CD4-positive, CD25-positive, alpha-beta regulatory T cell (primary cell): ENCODE results near the gene ZNF408. TPM values are rescaled to one million over a fixed set of nuclear protein-coding genes. Genes with fewer than 3 reads are reported as not detected.

Source experiments
- ATAC-seq, 2 donors: fragments of 150-1000 bp; cut with Tn5 transposase; one replicate each; pipeline ENCODE4 v1.10.0; 2021; ENCODE audit warnings: low read depth in 2 of 2, moderate number of reproducible peaks in 2 of 2, moderate library complexity in 1 of 2
- DNase-seq, 3 donors: peaks; one replicate each; pipeline versions ENCODE4 v3.0.0 to v3.0.0-alpha.2; 2012 to 2022; ENCODE audit warnings: mixed read lengths in 1 of 3
- H3K27ac ChIP-seq: one replicate; pipeline ENCODE4 v1.7.0; 2013; ENCODE audit warnings: mild to moderate bottlenecking, low read length; ENCODE audit not compliant: insufficient read depth, poor library complexity, severe bottlenecking
- H3K27me3 ChIP-seq: one replicate; pipeline ENCODE4 v1.7.0; 2013; ENCODE audit warnings: low read length; ENCODE audit not compliant: control insufficient read depth, insufficient read depth
- H3K36me3 ChIP-seq: one replicate; pipeline ENCODE4 v1.7.0; 2013; ENCODE audit warnings: mild to moderate bottlenecking, low read length, moderate library complexity; ENCODE audit not compliant: control insufficient read depth, insufficient read depth
- H3K4me1 ChIP-seq: 2 replicates; pipeline ENCODE4 v1.7.0; 2013; ENCODE audit warnings: mild to moderate bottlenecking, low read length; ENCODE audit not compliant: insufficient read depth, control insufficient read depth, poor library complexity, severe bottlenecking
- H3K4me3 ChIP-seq: one replicate; pipeline ENCODE4 v1.7.0; 2013; ENCODE audit warnings: low read depth, mild to moderate bottlenecking, low read length, moderate library complexity
- H3K9me3 ChIP-seq, 2 experiments: 1 replicate in 1 of 2; 2 replicates in 1 of 2; pipeline ENCODE4 v1.7.0; 2013; ENCODE audit warnings: low read length in 2 of 2, mild to moderate bottlenecking in 1 of 2, moderate library complexity in 1 of 2; ENCODE audit not compliant: control insufficient read depth in 2 of 2
- H3K27ac Mint-ChIP-seq, 3 donors: one replicate each; pipeline ENCODE4 v1.8.0; 2020 to 2022; ENCODE audit warnings: mild to moderate bottlenecking in 3 of 3, mixed read lengths in 3 of 3, moderate library complexity in 2 of 3
- H3K27me3 Mint-ChIP-seq: one replicate; pipeline ENCODE4 v1.8.0; 2022; ENCODE audit warnings: mild to moderate bottlenecking, mixed read lengths
- H3K36me3 Mint-ChIP-seq: one replicate; pipeline ENCODE4 v1.8.0; 2020; ENCODE audit warnings: mixed read lengths
- H3K4me1 Mint-ChIP-seq, 4 donors: one replicate each; pipeline ENCODE4 v1.8.0; 2020 to 2022; ENCODE audit warnings: mixed read lengths in 4 of 4, mild to moderate bottlenecking in 1 of 4
- H3K4me3 Mint-ChIP-seq, 4 donors: one replicate each; pipeline ENCODE4 v1.8.0; 2020 to 2022; ENCODE audit warnings: mild to moderate bottlenecking in 4 of 4, mixed read lengths in 4 of 4, moderate library complexity in 3 of 4
- H3K9me3 Mint-ChIP-seq, 7 donors: one replicate each; pipeline ENCODE4 v1.8.0; 2020 to 2022; ENCODE audit warnings: mixed read lengths in 7 of 7, mild to moderate bottlenecking in 3 of 7, moderate library complexity in 2 of 7
- polyA plus RNA-seq, 4 donors: library from polyadenylated mRNA; unstranded; fragments of 300-500 nt; fragmentation: Illumina TruSeq; gene quantifications; one replicate each; pipeline ENCODE4 v1.2.3, GENCODE V29; 2021
- total RNA-seq: library from RNA; stranded (reverse); gene quantifications from one replicate; pipeline ENCODE4 v1.2.3, GENCODE V29; 2022

ZNF408 gene
- total and polyA plus RNA-seq, 5 donors from 2014 or later, result 6.3 to 12.9 (median 8.4) TPM

DNA sequence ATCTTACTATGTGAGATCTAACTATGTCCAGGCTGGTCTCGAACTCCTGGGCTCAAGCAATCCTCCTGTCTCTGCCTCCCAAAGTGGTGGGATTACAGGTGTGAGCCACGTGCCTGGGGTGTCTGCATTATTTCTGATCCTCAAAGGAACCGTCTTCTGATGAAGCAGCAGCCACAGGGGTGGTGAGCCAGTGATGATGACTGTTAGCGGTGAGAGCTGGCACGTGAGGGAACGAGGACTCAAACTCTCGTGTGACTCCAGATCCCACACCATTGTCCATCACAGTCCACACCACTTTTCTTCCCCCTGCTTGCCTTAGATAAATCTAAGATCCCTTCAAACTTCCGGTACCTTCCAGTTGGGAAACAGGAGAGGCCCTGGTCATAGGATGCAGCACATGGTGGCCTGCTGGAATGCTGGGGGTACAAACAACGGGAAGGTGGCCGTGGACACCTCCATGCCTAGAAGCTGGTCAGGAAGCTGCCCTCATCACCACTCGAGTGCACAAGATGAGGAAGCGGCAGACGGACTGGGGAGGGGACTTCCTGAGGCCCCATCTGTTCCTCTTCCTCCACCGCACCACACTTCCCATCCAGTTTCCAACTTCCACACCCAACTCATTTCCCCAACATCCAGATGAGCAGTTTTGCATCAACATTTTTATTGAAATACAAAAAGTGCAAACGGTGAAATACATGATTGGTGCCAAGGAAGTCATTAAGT, 24.2 kb upstream of the ZNF408 start:
- Mint-ChIP-seq H3K27ac (peak overlapping the region; percentile 14 to 84 (median 82)), H3K27me3 (no peaks in the 10 kb centered on the region), H3K4me3 (peak overlapping the region in 1 of 4 donors; percentile 31), H3K9me3 (peaks cover 0 to 2% (median 0%) of the 10 kb centered on the region in 7 donors), H3K4me1 (peaks cover 11 to 46% (median 23%) of the 10 kb centered on the region in 4 donors), H3K36me3 (peaks cover 33% of the 10 kb centered on the region)
- Histone ChIP-seq H3K27ac (no peak overlapping the region), H3K4me1 (peaks cover 38% of the 10 kb centered on the region), H3K36me3 (peaks cover 71% of the 10 kb centered on the region), H3K4me3 (no peak overlapping the region), H3K27me3 (no peaks in the 10 kb centered on the region), H3K9me3 (no peaks in the 10 kb centered on the region)
- ATAC-seq (no peak), DNase-seq (no peak)

DNA sequence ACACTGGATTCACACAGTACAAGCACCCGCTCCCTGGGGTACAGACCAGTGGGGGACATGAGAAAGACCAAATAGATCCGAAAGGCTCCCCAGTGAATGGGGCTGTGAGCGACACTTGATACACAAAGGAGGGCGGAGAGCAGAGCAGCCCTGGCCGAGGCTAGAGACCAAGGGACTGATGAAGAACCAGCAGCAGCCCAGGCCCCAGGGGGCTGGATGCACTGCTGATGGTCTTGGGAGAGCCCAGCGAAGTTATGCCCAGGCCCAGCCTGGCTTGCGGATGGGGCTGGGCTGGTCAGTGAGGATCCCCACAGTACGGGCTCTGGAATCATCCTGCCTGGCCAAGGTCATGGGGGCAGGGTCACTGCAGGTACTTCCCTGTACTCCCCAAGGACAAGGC, 23.7 kb upstream of the ZNF408 start:
- no peaks in the 10 kb centered on the region for H3K9me3 ChIP-seq
- no peaks in the 10 kb centered on the region for H3K27me3 Mint-ChIP-seq
- no peak overlapping the region for H3K4me3 ChIP-seq
- H3K27ac Mint-ChIP-seq, result peak overlapping the region in 2 of 3 donors; percentile 82 to 84
- H3K9me3 Mint-ChIP-seq, result peaks cover 0 to 2% (median 0%) of the 10 kb centered on the region in 7 donors
- H3K4me3 Mint-ChIP-seq, result peak overlapping the region in 2 of 4 donors; percentile 31 to 57
- H3K27ac ChIP-seq, result no peak overlapping the region
- H3K27me3 ChIP-seq, result no peaks in the 10 kb centered on the region
- peaks cover 11 to 40% (median 18%) of the 10 kb centered on the region in 4 donors for H3K4me1 Mint-ChIP-seq
- peaks cover 27% of the 10 kb centered on the region for H3K36me3 Mint-ChIP-seq
- peaks cover 32% of the 10 kb centered on the region for H3K4me1 ChIP-seq
- ATAC-seq (no peak), DNase-seq (no peak)
- H3K36me3 ChIP-seq, result peaks cover 72% of the 10 kb centered on the region

DNA sequence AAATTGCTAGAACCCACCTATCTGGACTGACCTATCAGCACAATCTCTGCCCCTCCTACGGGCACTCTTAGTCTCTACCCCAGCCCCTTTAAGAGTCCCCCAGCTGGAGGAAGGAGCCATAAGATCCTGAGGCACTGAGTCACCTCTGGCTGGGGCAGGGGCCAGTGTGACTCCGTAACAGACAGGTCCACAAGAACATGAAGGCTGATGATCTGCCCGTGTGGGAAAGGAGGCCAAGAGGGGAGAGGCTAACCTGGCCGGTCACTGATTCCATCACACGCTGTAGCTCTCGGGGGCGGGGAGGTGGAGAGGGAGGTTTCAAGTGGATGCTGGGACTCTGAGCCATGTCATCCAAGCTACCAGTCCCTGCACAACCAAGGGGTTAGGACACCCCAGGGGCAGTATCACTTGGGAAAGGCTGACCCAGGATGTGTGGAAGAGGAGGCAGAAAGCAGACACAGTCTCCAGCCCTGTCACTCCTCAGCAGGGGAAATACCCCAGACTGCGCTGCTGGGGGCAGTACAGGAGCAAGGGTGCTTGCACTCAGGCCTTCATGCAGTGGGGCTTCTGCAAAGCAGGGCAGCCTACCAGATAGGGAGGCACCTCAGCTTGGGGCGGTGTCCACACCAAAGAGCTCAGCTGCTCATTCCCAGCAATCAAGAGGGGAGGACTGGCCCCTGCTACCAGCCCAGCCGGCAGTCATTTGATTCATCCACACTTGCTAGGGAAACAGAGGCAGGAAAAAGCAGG, 22.7 kb upstream of the ZNF408 start:
- peaks cover 22% of the 10 kb centered on the region for H3K36me3 Mint-ChIP-seq
- Histone ChIP-seq H3K27me3 (no peaks in the 10 kb centered on the region), H3K4me3 (no peak overlapping the region), H3K4me1 (peaks cover 25% of the 10 kb centered on the region), H3K36me3 (peaks cover 71% of the 10 kb centered on the region), H3K9me3 (no peaks in the 10 kb centered on the region), H3K27ac (no peak overlapping the region)
- peak overlapping the region in 2 of 3 donors; percentile 32 to 76 for H3K27ac Mint-ChIP-seq
- peak overlapping the region in 1 of 4 donors; percentile 25 for H3K4me3 Mint-ChIP-seq
- H3K27me3 Mint-ChIP-seq, result no peaks in the 10 kb centered on the region
- H3K4me1 Mint-ChIP-seq, result peaks cover 7 to 31% (median 13%) of the 10 kb centered on the region in 4 donors
- no peak for ATAC-seq
- peaks cover 0 to 2% (median 0%) of the 10 kb centered on the region in 7 donors for H3K9me3 Mint-ChIP-seq
- DNase-seq, result no peak

DNA sequence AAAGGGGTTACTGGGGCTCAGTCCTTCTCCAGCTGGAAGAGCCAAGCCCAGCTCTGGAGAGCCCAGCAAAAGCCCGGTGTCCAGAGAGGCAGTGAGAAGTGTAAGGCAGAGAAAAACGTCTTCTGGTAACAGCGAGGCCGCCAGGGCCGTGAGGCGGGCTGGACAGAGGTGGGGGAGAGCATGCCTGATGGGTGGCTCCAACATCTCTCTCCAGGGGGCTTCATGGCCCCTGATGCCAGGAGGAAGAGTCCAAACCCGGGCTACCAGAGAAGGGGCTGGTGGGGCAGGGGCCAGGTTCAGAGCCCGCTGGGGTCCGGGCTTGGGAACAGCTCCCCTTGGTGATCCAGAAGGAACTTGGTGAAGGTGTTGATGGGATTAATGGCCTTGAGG, 22.1 kb upstream of the ZNF408 start:
- no peak overlapping the region for H3K27ac ChIP-seq
- Mint-ChIP-seq H3K27ac (no peak overlapping the region), H3K36me3 (peaks cover 22% of the 10 kb centered on the region), H3K9me3 (peaks cover 0 to 2% (median 0%) of the 10 kb centered on the region in 7 donors), H3K27me3 (no peaks in the 10 kb centered on the region), H3K4me3 (peak overlapping the region in 1 of 4 donors; percentile 25), H3K4me1 (peaks cover 7 to 30% (median 13%) of the 10 kb centered on the region in 4 donors)
- peaks cover 69% of the 10 kb centered on the region for H3K36me3 ChIP-seq
- no peak for DNase-seq
- no peaks in the 10 kb centered on the region for H3K27me3 ChIP-seq
- peaks cover 22% of the 10 kb centered on the region for H3K4me1 ChIP-seq
- no peak for ATAC-seq
- no peaks in the 10 kb centered on the region for H3K9me3 ChIP-seq
- H3K4me3 ChIP-seq, result no peak overlapping the region

DNA sequence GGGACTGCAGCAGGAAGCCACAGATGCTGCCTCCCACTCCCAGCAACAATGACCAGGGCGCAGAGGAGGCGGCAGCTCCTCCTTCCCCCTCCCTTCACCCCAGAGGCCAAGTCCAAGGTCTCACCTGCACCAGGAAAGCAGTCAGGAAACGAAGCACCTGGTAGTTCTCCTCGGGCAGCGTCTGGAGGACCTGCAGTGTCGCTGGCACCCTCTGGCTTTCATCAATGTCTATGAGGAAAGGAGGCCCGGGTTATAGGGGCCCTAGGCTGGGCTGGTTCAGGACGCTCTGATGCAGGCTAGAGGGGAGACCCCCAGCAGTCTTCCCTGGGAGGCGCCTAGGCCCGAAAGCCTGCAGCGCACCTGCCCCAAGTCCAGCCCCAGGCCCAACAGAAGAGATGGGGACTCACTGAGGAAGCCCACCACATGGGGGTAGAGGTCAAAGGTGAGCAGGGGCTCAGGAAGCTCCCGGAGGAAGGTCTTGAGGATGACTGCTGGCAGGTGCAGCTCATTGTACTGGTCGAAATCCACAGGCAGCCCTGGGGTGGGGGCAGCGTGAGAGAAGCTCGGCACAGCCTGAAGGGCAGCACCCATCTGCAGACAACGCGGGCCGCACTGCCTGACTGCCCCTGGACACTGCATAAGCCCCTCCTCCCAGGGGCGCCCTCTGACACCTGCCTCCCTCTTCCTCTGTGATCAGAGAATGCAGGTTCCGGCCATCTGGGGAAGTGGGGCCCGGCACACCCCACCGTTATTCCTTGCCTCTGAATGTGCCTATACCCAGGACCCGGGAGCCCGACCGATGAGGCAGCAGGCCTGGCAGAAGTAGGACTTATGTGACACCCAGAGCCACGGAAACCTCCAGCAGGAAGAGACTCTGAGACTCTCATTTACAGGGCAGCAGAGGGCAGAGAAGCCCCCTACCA, 21.3 kb upstream of the ZNF408 start:
- H3K27ac ChIP-seq, result no peak overlapping the region
- DNase-seq (no peak), ATAC-seq (no peak)
- H3K36me3 ChIP-seq, result peaks cover 74% of the 10 kb centered on the region
- no peak overlapping the region for H3K4me3 Mint-ChIP-seq
- peaks cover 0 to 2% (median 0%) of the 10 kb centered on the region in 7 donors for H3K9me3 Mint-ChIP-seq
- H3K27me3 ChIP-seq, result no peaks in the 10 kb centered on the region
- peaks cover 15% of the 10 kb centered on the region for H3K4me1 ChIP-seq
- no peaks in the 10 kb centered on the region for H3K9me3 ChIP-seq
- H3K27ac Mint-ChIP-seq, result peak overlapping the region in 1 of 3 donors; percentile 51
- H3K4me1 Mint-ChIP-seq, result peaks cover 4 to 27% (median 12%) of the 10 kb centered on the region in 4 donors
- no peaks in the 10 kb centered on the region for H3K27me3 Mint-ChIP-seq
- H3K36me3 Mint-ChIP-seq, result peaks cover 22% of the 10 kb centered on the region
- no peak overlapping the region for H3K4me3 ChIP-seq

DNA sequence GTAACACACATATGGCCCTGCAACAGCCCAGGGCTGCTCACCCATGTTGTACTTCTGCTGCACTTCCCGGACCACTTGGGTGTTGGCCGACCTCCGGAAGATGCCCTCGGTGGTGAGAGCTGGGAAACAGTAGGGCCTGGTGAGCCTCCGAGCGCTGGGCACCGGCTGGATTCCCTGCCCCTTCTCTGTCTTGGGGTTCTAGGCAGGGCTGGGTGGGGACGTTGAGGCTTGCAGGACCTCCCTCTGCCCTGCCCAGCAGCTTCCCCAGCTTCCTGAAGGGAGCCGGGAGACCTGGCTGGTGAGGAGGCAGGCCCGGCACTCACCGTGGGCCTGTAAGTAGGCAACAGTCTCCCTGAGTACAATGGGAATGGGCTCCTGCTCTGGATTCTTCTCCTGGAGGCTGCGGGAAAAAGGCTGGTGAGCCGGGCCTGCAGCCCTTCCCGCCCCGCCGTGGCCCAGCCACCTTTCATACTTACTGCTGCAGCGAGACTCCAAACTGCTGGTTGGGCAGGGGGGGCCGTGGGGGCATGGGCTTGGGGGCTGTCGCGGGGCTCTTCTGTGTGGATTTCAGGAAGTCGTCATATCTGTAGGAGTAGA, 20.6 kb upstream of the ZNF408 start:
- no peak for ATAC-seq
- H3K9me3 Mint-ChIP-seq, result peaks cover 0 to 2% (median 0%) of the 10 kb centered on the region in 7 donors
- DNase-seq, result no peak

DNA sequence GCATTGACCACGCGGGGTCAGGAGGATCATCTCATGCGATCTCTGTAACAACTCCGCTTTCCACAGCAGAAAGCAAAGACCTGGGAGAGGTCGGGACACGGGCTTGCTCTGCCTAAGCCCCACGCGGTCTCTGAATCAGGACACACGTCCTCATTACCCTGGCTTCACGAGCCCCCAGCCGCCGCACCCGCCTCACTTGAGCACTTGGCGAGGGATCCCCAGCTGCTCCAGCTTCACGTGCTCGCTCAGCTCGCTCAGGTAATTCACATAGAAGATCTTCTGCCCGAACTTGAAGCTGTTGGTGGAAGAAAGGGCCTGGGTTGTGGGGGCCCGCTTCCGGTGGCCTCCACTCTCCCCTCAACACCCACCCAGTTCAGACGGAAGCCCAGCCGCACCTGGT, 20.0 kb upstream of the ZNF408 start:
- ATAC-seq (no peak), DNase-seq (no peak)
- no peaks in the 10 kb centered on the region for H3K9me3 ChIP-seq
- H3K4me1 Mint-ChIP-seq, result peaks cover 0 to 14% (median 4%) of the 10 kb centered on the region in 4 donors
- H3K36me3 ChIP-seq, result peaks cover 79% of the 10 kb centered on the region
- H3K4me1 ChIP-seq, result peaks cover 2% of the 10 kb centered on the region
- peaks cover 0 to 2% (median 0%) of the 10 kb centered on the region in 7 donors for H3K9me3 Mint-ChIP-seq
- H3K27me3 ChIP-seq, result no peaks in the 10 kb centered on the region
- no peak overlapping the region for H3K4me3 Mint-ChIP-seq
- H3K27ac Mint-ChIP-seq, result no peak overlapping the region
- no peak overlapping the region for H3K27ac ChIP-seq
- no peaks in the 10 kb centered on the region for H3K27me3 Mint-ChIP-seq
- H3K36me3 Mint-ChIP-seq, result peaks cover 22% of the 10 kb centered on the region
- H3K4me3 ChIP-seq, result no peak overlapping the region

More for the DNA sequence above, 20.6 kb upstream of the ZNF408 start:
- peaks cover 0 to 19% (median 6%) of the 10 kb centered on the region in 4 donors for H3K4me1 Mint-ChIP-seq
- no peak overlapping the region for H3K4me3 Mint-ChIP-seq
- Histone ChIP-seq H3K4me1 (peaks cover 8% of the 10 kb centered on the region), H3K9me3 (no peaks in the 10 kb centered on the region), H3K27me3 (no peaks in the 10 kb centered on the region), H3K27ac (no peak overlapping the region), H3K36me3 (peaks cover 75% of the 10 kb centered on the region), H3K4me3 (no peak overlapping the region)
- peak overlapping the region in 1 of 3 donors; percentile 14 for H3K27ac Mint-ChIP-seq
- H3K27me3 Mint-ChIP-seq, result no peaks in the 10 kb centered on the region
- peaks cover 22% of the 10 kb centered on the region for H3K36me3 Mint-ChIP-seq
